Hematopoietic multipotent progenitor cell treated with erythropoietin and hydrocortisone succinate and interleukin-3 and kit ligand, for 17 days (in vitro differentiated cells): ENCODE data around the gene CYP4A11.
"Not testable (repeated sequence)": the region's sequence is repeated elsewhere in the genome, so short reads cannot be mapped to it uniquely, and the experiment has no call there.

Experiments
- DNase-seq: peaks from one replicate; pipeline ENCODE4 v3.0.0-alpha.2; 2015; ENCODE audit warnings: low spot score

Gene CYP4A11

GRCh38 chr1:46941135-46941694, at the start of gene CYP4A11:
Gene CYP4A11 (minus strand): TSS chr1:46941476. CDS start chr1:46941433, 43 bp downstream.
- DNase-seq = no peak

GRCh38 chr1:46990541-46990940, 49.3 kb upstream of the CYP4A11 start:
- not testable (repeated sequence) for DNase-seq

- no peak for DNase-seq
Measured at GRCh38 chr1:46983830-46984586, 42.7 kb upstream of the CYP4A11 start.

GRCh38 chr1:46983166-46983829, 42.0 kb upstream of the CYP4A11 start:
- no peak for DNase-seq

GRCh38 chr1:46969014-46969619, 27.8 kb upstream of the CYP4A11 start:
- DNase-seq = no peak

GRCh38 chr1:46962272-46962671, 21.0 kb upstream of the CYP4A11 start:
- not testable (repeated sequence) for DNase-seq

- DNase-seq = no peak
Measured at GRCh38 chr1:46961066-46961758, 19.9 kb upstream of the CYP4A11 start.

GRCh38 chr1:46960250-46960649, 19.0 kb upstream of the CYP4A11 start:
- no peak for DNase-seq

- DNase-seq = not testable (repeated sequence)
Measured at GRCh38 chr1:46955116-46955515, 13.8 kb upstream of the CYP4A11 start.

GRCh38 chr1:46953847-46954246, 12.6 kb upstream of the CYP4A11 start:
- not testable (repeated sequence) for DNase-seq

- DNase-seq = not testable (repeated sequence)
Measured at GRCh38 chr1:46949417-46949666, 8.1 kb upstream of the CYP4A11 start.

- no peak for DNase-seq
Measured at GRCh38 chr1:46948629-46949416, 7.5 kb upstream of the CYP4A11 start.

GRCh38 chr1:46947706-46948105, 6.4 kb upstream of the CYP4A11 start:
- not testable (repeated sequence) for DNase-seq

GRCh38 chr1:46942086-46942485, 810 bp upstream of the CYP4A11 start:
- no peak for DNase-seq

GRCh38 chr1:46940307-46940706, 969 bp downstream of the CYP4A11 start:
- DNase-seq = no peak

GRCh38 chr1:46937270-46937669, 4.0 kb downstream of the CYP4A11 start:
- no peak for DNase-seq

- no peak for DNase-seq
Measured at GRCh38 chr1:46936788-46937187, 4.5 kb downstream of the CYP4A11 start.

- not testable (repeated sequence) for DNase-seq
Measured at GRCh38 chr1:46934852-46935251, 6.4 kb downstream of the CYP4A11 start.

GRCh38 chr1:46932020-46932419, 9.3 kb downstream of the CYP4A11 start:
- DNase-seq = not testable (repeated sequence)

GRCh38 chr1:46931151-46931550, 10.1 kb downstream of the CYP4A11 start:
- DNase-seq = no peak

- no peak for DNase-seq
Measured at GRCh38 chr1:46927249-46927835, 13.9 kb downstream of the CYP4A11 start.
